Lower leg skin (tissue), 3 donors: ENCODE measurements around the gene EPS8L1.

ENCODE experiments used
- CTCF ChIP-seq, 3 donors: fragments of 450-650 bp; IDR thresholded peaks; one replicate each; pipeline ENCODE4 v1.5.1; 2016; ENCODE audit warnings: antibody characterized with exemption in 3 of 3, mild to moderate bottlenecking in 3 of 3, moderate library complexity in 2 of 3
- POLR2A ChIP-seq, 2 donors: fragments of 450-650 bp; IDR thresholded peaks; one replicate each; pipeline ENCODE4 v1.6.1; 2016 to 2017; ENCODE audit warnings: antibody characterized with exemption in 2 of 2, mild to moderate bottlenecking in 1 of 2, moderate library complexity in 1 of 2

GRCh38 chr19:55053735-55054134 is 21.9 kb upstream of the EPS8L1 start:
- TF ChIP-seq POLR2A (IDR thresholded peaks at IDR 0.05) (no peak), CTCF (IDR thresholded peaks at IDR 0.05) (no peak)
